A549 (cell line): Measurements from ENCODE around the gene ZNF438. TPM values are rescaled to one million over a fixed set of nuclear protein-coding genes. Genes with fewer than 3 reads are reported as not detected.
A peak's percentile ranks its signal among the peaks of the same experiment; 100 is the strongest.

Experiments used
- ATAC-seq, 2 experiments: fragments of 200-7000 bp in 1 of 2; fragments of >200 bp in 1 of 2; cut with Nextera tagmentation in 1 of 2; cut with Tn5 transposase in 1 of 2; 3 replicates each; pipeline versions ENCODE4 v1.8.0 to v1.9.1; 2018 to 2020; ENCODE audit warnings: mild to moderate bottlenecking in 1 of 2, moderate library complexity in 1 of 2
- CTCF ChIA-PET: fragments of 300-600 bp; sonication (Branson Sonifier 250); formaldehyde crosslinking; extraction: SDS; loops from one replicate; lab custom pipeline; 2021; ENCODE audit warnings: antibody characterized with exemption, inconsistent platforms; lab: Yijun Ruan, JAX
- POLR2A ChIA-PET: fragments of 350-600 bp; formaldehyde crosslinking; extraction: SDS; loops from one replicate; lab custom pipeline; 2021; ENCODE audit warnings: antibody characterized with exemption, inconsistent platforms; lab: Yijun Ruan, JAX
- DNase-seq, 2 experiments: peaks; one replicate each; pipeline versions ENCODE4 v3.0.0 to v3.0.0-alpha.2; 2011 to 2016; ENCODE audit warnings: low read depth in 1 of 2, low spot score in 1 of 2
- FAIRE-seq: peaks from 2 replicates; lab custom pipeline; 2011; peaks lifted over from hg19 to GRCh38; lab: Jason Lieb, UNC
- H3K27ac ChIP-seq, 2 experiments: fragments of >200 bp; sonication (Bioruptor Twin); formaldehyde crosslinking; 3 replicates each; pipeline ENCODE4 v1.5.1; 2016 to 2017
- H3K4me1 ChIP-seq: fragments of >200 bp; sonication (Bioruptor Twin); formaldehyde crosslinking; 3 replicates; pipeline ENCODE4 v1.6.1; 2016
- H3K4me2 ChIP-seq: fragments of >200 bp; sonication (Bioruptor Twin); formaldehyde crosslinking; 3 replicates; pipeline ENCODE4 v1.6.1; 2016
- H3K4me3 ChIP-seq: fragments of >200 bp; sonication (Bioruptor Twin); formaldehyde crosslinking; 3 replicates; pipeline ENCODE4 v1.5.1; 2016
- H3K9me3 ChIP-seq: fragments of >200 bp; sonication (Bioruptor Twin); formaldehyde crosslinking; 3 replicates; pipeline ENCODE4 v1.6.1; 2016
- CBX2 ChIP-seq: fragments of 200-600 bp; sonication (generic); IDR thresholded peaks from 2 replicates; pipeline ENCODE4 v1.6.1; 2016; ENCODE audit warnings: low read depth, mild to moderate bottlenecking, borderline replicate concordance
- CHD4 ChIP-seq: fragments of 200-600 bp; sonication (generic); IDR thresholded peaks from 2 replicates; pipeline ENCODE4 v1.6.1; 2016; ENCODE audit warnings: antibody characterized with exemption, mild to moderate bottlenecking, borderline replicate concordance
- EHF ChIP-seq: fragments of 250-450 bp; sonication (Bioruptor Pico); IDR thresholded peaks from 2 replicates; pipeline ENCODE4 v1.5.0; 2020; ENCODE audit warnings: mild to moderate bottlenecking
- EHMT2 ChIP-seq: fragments of 200-600 bp; sonication (generic); IDR thresholded peaks from 2 replicates; pipeline ENCODE4 v1.6.1; 2016; ENCODE audit warnings: antibody characterized with exemption, low read depth, mild to moderate bottlenecking, moderate library complexity
- FOSL2 ChIP-seq, 2 experiments: fragments of 450-650 bp in 1 of 2; fragments of >200 bp in 1 of 2; sonication (Bioruptor Twin) in 1 of 2; formaldehyde crosslinking; IDR thresholded peaks; 2 replicates each; pipeline versions ENCODE4 v1.5.0 to v1.6.1; 2016 to 2020; ENCODE audit warnings: mild to moderate bottlenecking in 1 of 2, moderate library complexity in 1 of 2
- GATA3 ChIP-seq: IDR thresholded peaks from 2 replicates; pipeline ENCODE4 v1.6.1; 2012; ENCODE audit warnings: borderline replicate concordance
- HEYL ChIP-seq: fragments of 250-450 bp; sonication (Bioruptor Pico); IDR thresholded peaks from 2 replicates; pipeline ENCODE4 v1.8.0; 2021; ENCODE audit warnings: mild to moderate bottlenecking, moderate library complexity
- HOXA7 ChIP-seq: fragments of 250-450 bp; sonication (Bioruptor Pico); IDR thresholded peaks from 2 replicates; pipeline ENCODE4 v1.5.0; 2020; ENCODE audit warnings: mild to moderate bottlenecking, moderate library complexity
- HOXB13 ChIP-seq: fragments of 250-450 bp; sonication (Bioruptor Pico); IDR thresholded peaks from 2 replicates; pipeline ENCODE4 v1.5.0; 2020; ENCODE audit warnings: low read depth, mild to moderate bottlenecking, moderate library complexity
- JUN ChIP-seq, 2 experiments: fragments of >200 bp; sonication (Bioruptor Twin); formaldehyde crosslinking; IDR thresholded peaks; 2 replicates in 1 of 2; 3 replicates in 1 of 2; pipeline ENCODE4 v1.6.1; 2016 to 2017
- KDM1A ChIP-seq: fragments of 200-600 bp; sonication (generic); IDR thresholded peaks from 2 replicates; pipeline ENCODE4 v1.6.1; 2016; ENCODE audit warnings: low read depth, mild to moderate bottlenecking
- KDM5A ChIP-seq: fragments of 200-600 bp; sonication (generic); IDR thresholded peaks from 2 replicates; pipeline ENCODE4 v1.6.1; 2016; ENCODE audit warnings: antibody characterized with exemption, mild to moderate bottlenecking
- MAFK ChIP-seq: fragments of 450-650 bp; IDR thresholded peaks from 2 replicates; pipeline ENCODE4 v1.6.1; 2014; ENCODE audit not compliant: partially characterized antibody
- NR3C1 ChIP-seq: fragments of >200 bp; sonication (Bioruptor Twin); formaldehyde crosslinking; IDR thresholded peaks from 3 replicates; pipeline ENCODE4 v1.6.1; 2017
- PHF8 ChIP-seq: fragments of 200-600 bp; sonication (generic); IDR thresholded peaks from 2 replicates; pipeline ENCODE4 v1.6.1; 2016; ENCODE audit warnings: low read depth, mild to moderate bottlenecking, antibody characterized with exemption, moderate library complexity, borderline replicate concordance
- POLR2A ChIP-seq: IDR thresholded peaks from 2 replicates; pipeline ENCODE4 v1.6.1; 2012; ENCODE audit warnings: mild to moderate bottlenecking, low read length
- POLR2AphosphoS2 ChIP-seq: conservative IDR thresholded peaks from 2 replicates; pipeline ENCODE4 v1.6.1; 2012; ENCODE audit warnings: low read length, improper control_type of control experiment, inconsistent platforms
- RAD21 ChIP-seq, 2 experiments: fragments of >200 bp in 1 of 2; sonication (Bioruptor Twin) in 1 of 2; formaldehyde crosslinking in 1 of 2; IDR thresholded peaks in 1 of 2; conservative IDR thresholded peaks in 1 of 2; 2 replicates in 1 of 2; 3 replicates in 1 of 2; pipeline ENCODE4 v1.6.1; 2012 to 2018; ENCODE audit warnings: inconsistent platforms in 1 of 2
- SMC3 ChIP-seq: fragments of >200 bp; sonication (Bioruptor Twin); formaldehyde crosslinking; IDR thresholded peaks from 3 replicates; pipeline ENCODE4 v1.6.1; 2018; ENCODE audit warnings: inconsistent platforms
- TP53 ChIP-seq: fragments of 250-450 bp; sonication (Bioruptor Pico); IDR thresholded peaks from 2 replicates; pipeline ENCODE4 v1.5.0; 2021; ENCODE audit warnings: mild to moderate bottlenecking, moderate library complexity
- ZC3H11A ChIP-seq: fragments of 450-650 bp; IDR thresholded peaks from 2 replicates; pipeline ENCODE4 v1.6.1; 2014; ENCODE audit warnings: antibody characterized with exemption, mild to moderate bottlenecking
- ZFP36 ChIP-seq: fragments of 450-650 bp; IDR thresholded peaks from 2 replicates; pipeline ENCODE4 v1.6.1; 2014; ENCODE audit warnings: borderline replicate concordance; ENCODE audit not compliant: partially characterized antibody
- ZSCAN20 ChIP-seq: fragments of 250-450 bp; sonication (Bioruptor Pico); IDR thresholded peaks from 2 replicates; pipeline ENCODE4 v1.8.0; 2022; ENCODE audit warnings: mild to moderate bottlenecking, moderate library complexity
- WGBS: methylation state at CpG from one replicate; pipeline ENCODE4 v1.1.6; 2017; ENCODE audit errors: missing lambda C conversion rate; 5-methylcytosine and 5-hydroxymethylcytosine counted together
- polyA plus RNA-seq, 4 experiments: library from polyadenylated mRNA; depleted of rRNA in 3 of 4; stranded (reverse); fragments of >200 nt; fragmentation: RNase III in 1 of 4; extraction: RNeasy Plus Mini Kit Qiagen cat#74134 plus additional on column Dnase treatment in 1 of 4; gene quantifications; 2 replicates in 3 of 4; 3 replicates in 1 of 4; pipeline ENCODE4 v1.2.3, GENCODE V29; 2011 to 2017
- TF ChIP-seq, protein P1 (sequence below): fragments of >200 bp; sonication (Bioruptor Twin); formaldehyde crosslinking; IDR thresholded peaks from 2 replicates; pipeline ENCODE4 v1.6.1; 2016
- TF ChIP-seq, protein P2 (sequence below): IDR thresholded peaks from 2 replicates; pipeline ENCODE4 v1.6.1; 2012
- TF ChIP-seq, protein P3 (sequence below): fragments of >200 bp; sonication (Bioruptor Twin); formaldehyde crosslinking; IDR thresholded peaks from 3 replicates; pipeline ENCODE4 v1.6.1; 2016
- TF ChIP-seq, protein P4 (sequence below): fragments of 250-450 bp; sonication (Bioruptor Pico); IDR thresholded peaks from 2 replicates; pipeline ENCODE4 v1.5.0; 2021; ENCODE audit warnings: mild to moderate bottlenecking, moderate library complexity, borderline replicate concordance

The ZNF438 gene
- polyA plus RNA-seq, 2 of the 4 experiments (the other 2 are of a cell fraction) = 2.2 to 4.5 TPM

DNA sequence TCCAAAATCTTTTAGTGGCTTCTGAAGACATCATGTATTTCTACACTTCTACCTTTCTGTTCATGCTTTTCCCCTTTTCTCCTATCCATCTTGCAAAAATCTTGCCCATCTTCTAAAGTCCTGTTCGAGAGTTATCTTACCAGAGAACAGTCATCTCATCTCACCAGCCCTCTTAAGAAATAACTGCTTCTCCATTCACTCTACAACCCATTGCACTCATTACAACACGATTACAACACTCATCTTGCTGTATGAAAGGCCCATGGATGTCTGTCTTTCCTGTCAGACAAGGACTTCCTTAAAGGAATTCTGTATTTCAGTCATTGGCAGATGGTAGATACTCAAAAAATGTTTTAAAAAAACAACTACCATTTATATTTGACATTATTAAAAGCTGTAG is 30.8 kb downstream of the ZNF438 start (continued):
- no peak for TF ChIP-seq KDM1A
- no peak for TF ChIP-seq TP53 (CRISPR knock-in tag)
- TF ChIP-seq POLR2A = no peak
- no peak for TF ChIP-seq KDM5A
- no peak for TF ChIP-seq HEYL
- TF ChIP-seq GATA3 = no peak
- no peak for TF ChIP-seq CHD4

DNA sequence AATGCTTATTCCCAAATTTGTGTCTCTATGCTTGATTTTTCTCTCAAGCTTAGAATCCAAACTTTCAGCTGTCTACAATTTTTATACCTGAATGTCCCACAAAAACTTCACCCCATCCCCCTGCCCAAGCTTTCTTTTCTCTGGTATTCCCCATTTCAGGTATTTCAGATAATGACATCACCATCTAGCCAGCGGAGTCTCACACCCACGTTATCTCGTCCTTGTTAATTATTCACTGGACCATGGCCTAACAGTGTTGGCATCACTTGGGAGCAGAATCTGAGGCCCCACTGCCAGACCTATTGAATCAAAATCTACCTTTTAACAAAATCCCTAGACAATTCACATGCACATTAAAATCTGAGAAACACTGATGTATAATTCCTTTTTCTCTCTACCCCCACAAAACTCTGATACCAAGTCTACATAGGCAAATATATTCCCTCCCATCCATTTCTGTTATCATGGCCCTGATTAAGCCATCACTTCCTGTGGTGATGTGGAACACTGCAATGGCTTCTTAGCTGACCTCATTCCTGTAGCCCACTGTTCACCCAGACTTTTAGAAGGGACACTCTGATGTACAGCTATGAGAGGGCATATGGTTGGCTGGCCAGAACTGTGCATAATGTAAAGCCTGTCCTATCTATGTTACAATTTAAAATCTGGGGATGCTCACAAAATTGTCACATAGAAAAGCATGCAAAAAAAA is 31.4 kb downstream of the ZNF438 start:
- ChIA-PET CTCF (no interaction called here), POLR2A (no interaction called here)
- WGBS = 45% methylated on average over 3 of the region's 3 CpGs
- peak in 1 of 2 experiments; percentile 21 for DNase-seq
- Histone ChIP-seq H3K4me3 (no peak overlapping the region), H3K4me2 (peak overlapping the region; percentile 41; the same call in 2 of the 3 replicates), H3K9me3 (peaks cover 5% of the 10 kb centered on the region; the same call in 2 of the 3 replicates), H3K27ac (no peak overlapping the region), H3K4me1 (peaks cover 38% of the 10 kb centered on the region)
- no peak for TF ChIP-seq RAD21 (conservative IDR thresholded peaks at IDR 0.05 in 1 of 2, IDR thresholded peaks at IDR 0.05 in 1 of 2)
- no peak for TF ChIP-seq KDM1A
- TF ChIP-seq EHF (CRISPR knock-in tag) = no peak
- TF ChIP-seq ZFP36 = no peak
- no peak for TF ChIP-seq PHF8
- no peak for TF ChIP-seq MAFK
- ATAC-seq = no peak
- no peak for FAIRE-seq

DNA sequence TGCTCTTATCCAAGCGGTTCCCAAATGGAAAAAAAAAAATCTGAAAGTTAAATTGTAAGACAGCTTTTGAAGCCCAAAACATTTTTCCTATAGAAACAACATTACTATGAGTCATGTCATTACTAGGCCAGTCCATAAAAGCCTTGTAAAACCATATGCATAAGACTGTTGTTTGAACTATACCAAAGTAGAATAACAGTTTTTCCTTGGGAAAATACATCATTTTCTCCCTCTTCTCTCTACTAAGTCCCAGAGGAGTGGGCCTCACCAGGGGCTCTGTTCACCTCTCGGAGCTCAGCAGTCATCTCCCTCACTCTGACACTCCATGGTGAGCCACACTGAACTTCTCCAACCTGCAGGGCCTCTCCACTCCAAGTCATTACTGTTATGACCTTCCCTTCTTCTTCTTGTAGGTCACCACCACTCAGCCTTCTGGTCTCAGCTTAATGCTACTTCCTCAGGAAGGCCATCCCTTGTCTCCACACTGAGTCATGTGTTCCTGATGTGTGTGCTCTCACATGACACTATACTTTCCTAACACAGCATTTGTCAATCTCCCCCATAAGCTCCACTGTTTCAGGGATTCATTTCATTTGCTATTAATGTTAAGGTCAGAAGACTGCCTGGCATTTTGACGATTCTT is 32.5 kb downstream of the ZNF438 start:
- H3K4me1 ChIP-seq = peaks cover 29% of the 10 kb centered on the region
- CTCF ChIA-PET = interaction anchor here (0.6 to 1.0 kb wide), 2 partner anchors 12 to 33 kb away, joined by 4 read pairs; partner anchors contain the start of gene ZNF438
- TF ChIP-seq EHMT2 = no peak
- TF ChIP-seq, protein P1, sequence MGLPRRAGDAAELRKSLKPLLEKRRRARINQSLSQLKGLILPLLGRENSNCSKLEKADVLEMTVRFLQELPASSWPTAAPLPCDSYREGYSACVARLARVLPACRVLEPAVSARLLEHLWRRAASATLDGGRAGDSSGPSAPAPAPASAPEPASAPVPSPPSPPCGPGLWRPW = no peak
- no peak for TF ChIP-seq KDM5A
- TF ChIP-seq SMC3 = no peak
- TF ChIP-seq, protein P2, sequence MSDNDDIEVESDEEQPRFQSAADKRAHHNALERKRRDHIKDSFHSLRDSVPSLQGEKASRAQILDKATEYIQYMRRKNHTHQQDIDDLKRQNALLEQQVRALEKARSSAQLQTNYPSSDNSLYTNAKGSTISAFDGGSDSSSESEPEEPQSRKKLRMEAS = no peak
- TF ChIP-seq, protein P3, sequence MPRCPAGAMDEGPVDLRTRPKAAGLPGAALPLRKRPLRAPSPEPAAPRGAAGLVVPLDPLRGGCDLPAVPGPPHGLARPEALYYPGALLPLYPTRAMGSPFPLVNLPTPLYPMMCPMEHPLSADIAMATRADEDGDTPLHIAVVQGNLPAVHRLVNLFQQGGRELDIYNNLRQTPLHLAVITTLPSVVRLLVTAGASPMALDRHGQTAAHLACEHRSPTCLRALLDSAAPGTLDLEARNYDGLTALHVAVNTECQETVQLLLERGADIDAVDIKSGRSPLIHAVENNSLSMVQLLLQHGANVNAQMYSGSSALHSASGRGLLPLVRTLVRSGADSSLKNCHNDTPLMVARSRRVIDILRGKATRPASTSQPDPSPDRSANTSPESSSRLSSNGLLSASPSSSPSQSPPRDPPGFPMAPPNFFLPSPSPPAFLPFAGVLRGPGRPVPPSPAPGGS = no peak
- TF ChIP-seq FOSL2 (IDR thresholded peaks at IDR 0.05) = no peak
- no peak for TF ChIP-seq FOSL2 (CRISPR knock-in tag; IDR thresholded peaks at IDR 0.05)
- TF ChIP-seq, protein P4, sequence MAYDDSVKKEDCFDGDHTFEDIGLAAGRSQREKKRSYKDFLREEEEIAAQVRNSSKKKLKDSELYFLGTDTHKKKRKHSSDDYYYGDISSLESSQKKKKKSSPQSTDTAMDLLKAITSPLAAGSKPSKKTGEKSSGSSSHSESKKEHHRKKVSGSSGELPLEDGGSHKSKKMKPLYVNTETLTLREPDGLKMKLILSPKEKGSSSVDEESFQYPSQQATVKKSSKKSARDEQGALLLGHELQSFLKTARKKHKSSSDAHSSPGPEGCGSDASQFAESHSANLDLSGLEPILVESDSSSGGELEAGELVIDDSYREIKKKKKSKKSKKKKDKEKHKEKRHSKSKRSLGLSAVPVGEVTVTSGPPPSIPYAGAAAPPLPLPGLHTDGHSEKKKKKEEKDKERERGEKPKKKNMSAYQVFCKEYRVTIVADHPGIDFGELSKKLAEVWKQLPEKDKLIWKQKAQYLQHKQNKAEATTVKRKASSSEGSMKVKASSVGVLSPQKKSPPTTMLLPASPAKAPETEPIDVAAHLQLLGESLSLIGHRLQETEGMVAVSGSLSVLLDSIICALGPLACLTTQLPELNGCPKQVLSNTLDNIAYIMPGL (CRISPR knock-in tag) = no peak
- no peak for TF ChIP-seq JUN (IDR thresholded peaks at IDR 0.05)
- no peak for TF ChIP-seq ZC3H11A
- no peak for TF ChIP-seq PHF8
- no peak for TF ChIP-seq MAFK
- TF ChIP-seq GATA3 = no peak
- TF ChIP-seq POLR2AphosphoS2 = no peak
- no peak for TF ChIP-seq NR3C1
- TF ChIP-seq CBX2 = no peak
- no peak for TF ChIP-seq HOXB13 (CRISPR knock-in tag)
- no peak for TF ChIP-seq ZSCAN20
- no peak for TF ChIP-seq HOXA7
- TF ChIP-seq, all 56 proteins: peak for 0
- 89% methylated on average over 3 of the region's 3 CpGs for WGBS
- Histone ChIP-seq H3K9me3 (peaks cover 15% of the 10 kb centered on the region; the same call in 2 of the 3 replicates), H3K4me2 (no peak overlapping the region; the same call in 2 of the 3 replicates), H3K4me3 (no peak overlapping the region), H3K27ac (peak overlapping the region in 1 of 2 experiments; percentile 8; a peak in 1 of 6 replicates)
- DNase-seq = peak in 1 of 2 experiments; percentile 6
- POLR2A ChIA-PET = interaction anchor here (0.6 kb wide), 1 partner anchor 356 kb away, joined by 5 read pairs; no protein-coding TSS in a partner anchor
- FAIRE-seq = no peak
- ATAC-seq = no peak; a peak in 1 of 6 replicates
